ENCODE measurements around the gene AQP9. TPM values are rescaled to one million over a fixed set of nuclear protein-coding genes. Genes with fewer than 3 reads are reported as not detected.
A peak's percentile ranks its signal among the peaks of the same experiment; 100 is the strongest.
"Not testable (repeated sequence)": the region's sequence is repeated elsewhere in the genome, so short reads cannot be mapped to it uniquely, and the experiment has no call there.

Gene AQP9
- total RNA-seq, 1 donor from 2014 or later: not detected

GRCh38 chr15:58206151-58206550 is 68.0 kb downstream of the AQP9 start:
- Histone ChIP-seq H3K27me3 (ENCODE audit: insufficient read depth, low read length) (no peaks in the 10 kb centered on the region), H3K9ac (ENCODE audit: low read length) (no peak overlapping the region), H3K79me2 (ENCODE audit: insufficient read depth, low read length) (no peaks in the 10 kb centered on the region), H3K4me1 (ENCODE audit: insufficient read depth, low read length) (peaks cover 9% of the 10 kb centered on the region), H3K9me3 (ENCODE audit: insufficient read depth, low read depth, low read length) (no peaks in the 10 kb centered on the region), H3K4me3 (ENCODE audit: insufficient read depth, low read depth, low read length) (no peak overlapping the region), H4K20me1 (ENCODE audit: insufficient read depth, low read length) (no peaks in the 10 kb centered on the region), H3K4me2 (ENCODE audit: low read length) (no peak overlapping the region), H3K27ac (ENCODE audit: low read depth, low read length) (no peak overlapping the region), H3K36me3 (ENCODE audit: insufficient read depth, low read length) (no peaks in the 10 kb centered on the region), H2AFZ (ENCODE audit: low read depth, low read length) (no peak overlapping the region)
- H3K27me3 Mint-ChIP-seq (ENCODE audit: low read depth, unreplicated experiment): no peaks in the 10 kb centered on the region
- no peaks in the 10 kb centered on the region for H3K36me3 Mint-ChIP-seq (ENCODE audit: low read depth, unreplicated experiment)
- no peak overlapping the region for H3K4me3 Mint-ChIP-seq (ENCODE audit: unreplicated experiment)
- no peak overlapping the region for H3K27ac Mint-ChIP-seq (ENCODE audit: unreplicated experiment)
- peaks cover 16% of the 10 kb centered on the region for H3K4me1 Mint-ChIP-seq (ENCODE audit: low read depth, unreplicated experiment)
- no peaks in the 10 kb centered on the region for H3K9me3 Mint-ChIP-seq (ENCODE audit: unreplicated experiment)
- DNase-seq (ENCODE audit: low read depth) (no peak), FAIRE-seq (no peak)
- no peak for TF ChIP-seq EZH2 (IDR thresholded peaks at IDR 0.05; ENCODE audit: insufficient read depth, low read length)
- TF ChIP-seq, protein P1, sequence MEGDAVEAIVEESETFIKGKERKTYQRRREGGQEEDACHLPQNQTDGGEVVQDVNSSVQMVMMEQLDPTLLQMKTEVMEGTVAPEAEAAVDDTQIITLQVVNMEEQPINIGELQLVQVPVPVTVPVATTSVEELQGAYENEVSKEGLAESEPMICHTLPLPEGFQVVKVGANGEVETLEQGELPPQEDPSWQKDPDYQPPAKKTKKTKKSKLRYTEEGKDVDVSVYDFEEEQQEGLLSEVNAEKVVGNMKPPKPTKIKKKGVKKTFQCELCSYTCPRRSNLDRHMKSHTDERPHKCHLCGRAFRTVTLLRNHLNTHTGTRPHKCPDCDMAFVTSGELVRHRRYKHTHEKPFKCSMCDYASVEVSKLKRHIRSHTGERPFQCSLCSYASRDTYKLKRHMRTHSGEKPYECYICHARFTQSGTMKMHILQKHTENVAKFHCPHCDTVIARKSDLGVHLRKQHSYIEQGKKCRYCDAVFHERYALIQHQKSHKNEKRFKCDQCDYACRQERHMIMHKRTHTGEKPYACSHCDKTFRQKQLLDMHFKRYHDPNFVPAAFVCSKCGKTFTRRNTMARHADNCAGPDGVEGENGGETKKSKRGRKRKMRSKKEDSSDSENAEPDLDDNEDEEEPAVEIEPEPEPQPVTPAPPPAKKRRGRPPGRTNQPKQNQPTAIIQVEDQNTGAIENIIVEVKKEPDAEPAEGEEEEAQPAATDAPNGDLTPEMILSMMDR (IDR thresholded peaks at IDR 0.05; ENCODE audit: insufficient read depth, low read depth, low read length): no peak

GRCh38 chr15:58208217-58208616 is 70.0 kb downstream of the AQP9 start:
- FAIRE-seq: not testable (repeated sequence)
- H3K4me1 Mint-ChIP-seq (ENCODE audit: low read depth, unreplicated experiment): peaks cover 16% of the 10 kb centered on the region

GRCh38 chr15:58209007-58209481 is 70.9 kb downstream of the AQP9 start:
- not testable (repeated sequence) for H3K27ac Mint-ChIP-seq (ENCODE audit: unreplicated experiment); H3K9me3 ChIP-seq (ENCODE audit: insufficient read depth, low read depth, low read length); H2AFZ ChIP-seq (ENCODE audit: low read depth, low read length); H3K9ac ChIP-seq (ENCODE audit: low read length); H4K20me1 ChIP-seq (ENCODE audit: insufficient read depth, low read length); H3K27me3 ChIP-seq (ENCODE audit: insufficient read depth, low read length); H3K4me2 ChIP-seq (ENCODE audit: low read length); H3K36me3 Mint-ChIP-seq (ENCODE audit: low read depth, unreplicated experiment); H3K79me2 ChIP-seq (ENCODE audit: insufficient read depth, low read length); H3K27ac ChIP-seq (ENCODE audit: low read depth, low read length); H3K36me3 ChIP-seq (ENCODE audit: insufficient read depth, low read length); H3K9me3 Mint-ChIP-seq (ENCODE audit: unreplicated experiment); H3K4me1 ChIP-seq (ENCODE audit: insufficient read depth, low read length); H3K27me3 Mint-ChIP-seq (ENCODE audit: low read depth, unreplicated experiment); H3K4me3 ChIP-seq (ENCODE audit: insufficient read depth, low read depth, low read length); H3K4me3 Mint-ChIP-seq (ENCODE audit: unreplicated experiment)
- FAIRE-seq (peak; percentile 67), DNase-seq (ENCODE audit: low read depth) (peak; percentile 63)
- peaks cover 18% of the 10 kb centered on the region for H3K4me1 Mint-ChIP-seq (ENCODE audit: low read depth, unreplicated experiment)

More at GRCh38 chr15:58208217-58208616, 70.0 kb downstream of the AQP9 start:
- not testable (repeated sequence) for H3K27ac Mint-ChIP-seq (ENCODE audit: unreplicated experiment); H3K27ac ChIP-seq (ENCODE audit: low read depth, low read length); H2AFZ ChIP-seq (ENCODE audit: low read depth, low read length); DNase-seq (ENCODE audit: low read depth); H3K9ac ChIP-seq (ENCODE audit: low read length); H3K27me3 Mint-ChIP-seq (ENCODE audit: low read depth, unreplicated experiment); H3K9me3 ChIP-seq (ENCODE audit: insufficient read depth, low read depth, low read length); H3K9me3 Mint-ChIP-seq (ENCODE audit: unreplicated experiment); H3K36me3 ChIP-seq (ENCODE audit: insufficient read depth, low read length); H3K4me1 ChIP-seq (ENCODE audit: insufficient read depth, low read length); H3K27me3 ChIP-seq (ENCODE audit: insufficient read depth, low read length); H4K20me1 ChIP-seq (ENCODE audit: insufficient read depth, low read length); H3K4me3 ChIP-seq (ENCODE audit: insufficient read depth, low read depth, low read length); H3K4me2 ChIP-seq (ENCODE audit: low read length); H3K79me2 ChIP-seq (ENCODE audit: insufficient read depth, low read length); H3K4me3 Mint-ChIP-seq (ENCODE audit: unreplicated experiment); H3K36me3 Mint-ChIP-seq (ENCODE audit: low read depth, unreplicated experiment)

- DNase-seq (ENCODE audit: low read depth): peak; percentile 22
Measured at GRCh38 chr15:58210031-58210430, 71.8 kb downstream of the AQP9 start.

More at GRCh38 chr15:58210031-58210430, 71.8 kb downstream of the AQP9 start:
- H3K4me2 ChIP-seq (ENCODE audit: low read length); H3K4me3 ChIP-seq (ENCODE audit: insufficient read depth, low read depth, low read length); H2AFZ ChIP-seq (ENCODE audit: low read depth, low read length); FAIRE-seq; H3K4me1 ChIP-seq (ENCODE audit: insufficient read depth, low read length); H3K79me2 ChIP-seq (ENCODE audit: insufficient read depth, low read length); H3K36me3 Mint-ChIP-seq (ENCODE audit: low read depth, unreplicated experiment); H3K4me3 Mint-ChIP-seq (ENCODE audit: unreplicated experiment); H3K27ac Mint-ChIP-seq (ENCODE audit: unreplicated experiment); H3K27me3 Mint-ChIP-seq (ENCODE audit: low read depth, unreplicated experiment); H3K36me3 ChIP-seq (ENCODE audit: insufficient read depth, low read length); H3K9me3 Mint-ChIP-seq (ENCODE audit: unreplicated experiment); H3K9ac ChIP-seq (ENCODE audit: low read length); H3K9me3 ChIP-seq (ENCODE audit: insufficient read depth, low read depth, low read length); H3K27ac ChIP-seq (ENCODE audit: low read depth, low read length); H4K20me1 ChIP-seq (ENCODE audit: insufficient read depth, low read length); H3K27me3 ChIP-seq (ENCODE audit: insufficient read depth, low read length): not testable (repeated sequence)
- H3K4me1 Mint-ChIP-seq (ENCODE audit: low read depth, unreplicated experiment): peaks cover 18% of the 10 kb centered on the region
